Measurements from ENCODE around the gene PXMP2.

The PXMP2 gene

GRCh38 chr12:132711080-132711843 lies 23.9 kb downstream of the PXMP2 start:
- no peak overlapping the region for H2AFZ ChIP-seq (ENCODE audit: low read length)
- H4K20me1 ChIP-seq (ENCODE audit: insufficient read depth, low read length) = no peaks in the 10 kb centered on the region
- H3K4me1 ChIP-seq (ENCODE audit: insufficient read depth, low read length, severe bottlenecking) = peaks cover 21% of the 10 kb centered on the region
- peak overlapping the region; percentile 5 for H3K27ac ChIP-seq (ENCODE audit: low read depth, low read length, poor library complexity, severe bottlenecking)
- no peak for TF ChIP-seq EZH2 (IDR thresholded peaks at IDR 0.05; ENCODE audit: borderline replicate concordance, low read length)
- TF ChIP-seq CTCF (IDR thresholded peaks at IDR 0.05; ENCODE audit: low read length) = no peak
- H3F3A ChIP-seq (ENCODE audit: insufficient read depth, low read length) = no peaks in the 10 kb centered on the region
- no peaks in the 10 kb centered on the region for H3K9me3 ChIP-seq (ENCODE audit: low read length)
- peak overlapping the region; percentile 85 for H3K4me2 ChIP-seq (ENCODE audit: low read length)
- H3K9me2 ChIP-seq (ENCODE audit: low read depth, low read length) = no peaks in the 10 kb centered on the region
- H3K79me2 ChIP-seq (ENCODE audit: insufficient read depth, low read length) = peaks cover 38% of the 10 kb centered on the region
- H3K36me3 ChIP-seq (ENCODE audit: insufficient read depth, low read length) = peaks cover 39% of the 10 kb centered on the region
- peak overlapping the region; percentile 96 for H3K9ac ChIP-seq (ENCODE audit: low read length)
- peak overlapping the region; percentile 98 for H3K4me3 ChIP-seq (ENCODE audit: low read depth, low read length, poor library complexity, severe bottlenecking)
- no peaks in the 10 kb centered on the region for H3K27me3 ChIP-seq (ENCODE audit: insufficient read depth, low read length)

- H3K4me2 ChIP-seq (ENCODE audit: low read length) = no peak overlapping the region
- peaks cover 38% of the 10 kb centered on the region for H3K79me2 ChIP-seq (ENCODE audit: insufficient read depth, low read length)
- no peaks in the 10 kb centered on the region for H3F3A ChIP-seq (ENCODE audit: insufficient read depth, low read length)
Measured at GRCh38 chr12:132713123-132713522, 25.7 kb downstream of the PXMP2 start.

GRCh38 chr12:132715874-132716273 lies 28.5 kb downstream of the PXMP2 start:
- Histone ChIP-seq H3K9me2 (ENCODE audit: low read depth, low read length) (no peaks in the 10 kb centered on the region), H3K79me2 (ENCODE audit: insufficient read depth, low read length) (peaks cover 38% of the 10 kb centered on the region), H3K36me3 (ENCODE audit: insufficient read depth, low read length) (peaks cover 72% of the 10 kb centered on the region), H4K20me1 (ENCODE audit: insufficient read depth, low read length) (no peaks in the 10 kb centered on the region), H3K9ac (ENCODE audit: low read length) (no peak overlapping the region), H3F3A (ENCODE audit: insufficient read depth, low read length) (no peaks in the 10 kb centered on the region), H3K4me2 (ENCODE audit: low read length) (no peak overlapping the region), H3K27ac (ENCODE audit: low read depth, low read length, poor library complexity, severe bottlenecking) (no peak overlapping the region), H3K4me3 (ENCODE audit: low read depth, low read length, poor library complexity, severe bottlenecking) (no peak overlapping the region), H3K27me3 (ENCODE audit: insufficient read depth, low read length) (no peaks in the 10 kb centered on the region), H2AFZ (ENCODE audit: low read length) (no peak overlapping the region), H3K4me1 (ENCODE audit: insufficient read depth, low read length, severe bottlenecking) (peaks cover 9% of the 10 kb centered on the region), H3K9me3 (ENCODE audit: low read length) (no peaks in the 10 kb centered on the region)
- TF ChIP-seq CTCF (IDR thresholded peaks at IDR 0.05; ENCODE audit: low read length) (no peak), EZH2 (IDR thresholded peaks at IDR 0.05; ENCODE audit: borderline replicate concordance, low read length) (no peak)

More at GRCh38 chr12:132713123-132713522, 25.7 kb downstream of the PXMP2 start:
- no peak overlapping the region for H3K27ac ChIP-seq (ENCODE audit: low read depth, low read length, poor library complexity, severe bottlenecking)
- H2AFZ ChIP-seq (ENCODE audit: low read length) = no peak overlapping the region
- no peaks in the 10 kb centered on the region for H4K20me1 ChIP-seq (ENCODE audit: insufficient read depth, low read length)
- no peak overlapping the region for H3K9ac ChIP-seq (ENCODE audit: low read length)
- H3K4me3 ChIP-seq (ENCODE audit: low read depth, low read length, poor library complexity, severe bottlenecking) = no peak overlapping the region
- no peaks in the 10 kb centered on the region for H3K9me3 ChIP-seq (ENCODE audit: low read length)
- TF ChIP-seq EZH2 (IDR thresholded peaks at IDR 0.05; ENCODE audit: borderline replicate concordance, low read length) (no peak), CTCF (IDR thresholded peaks at IDR 0.05; ENCODE audit: low read length) (no peak)
- H3K4me1 ChIP-seq (ENCODE audit: insufficient read depth, low read length, severe bottlenecking) = peaks cover 21% of the 10 kb centered on the region
- no peaks in the 10 kb centered on the region for H3K27me3 ChIP-seq (ENCODE audit: insufficient read depth, low read length)
- peaks cover 53% of the 10 kb centered on the region for H3K36me3 ChIP-seq (ENCODE audit: insufficient read depth, low read length)
- H3K9me2 ChIP-seq (ENCODE audit: low read depth, low read length) = no peaks in the 10 kb centered on the region
